Measurements from ENCODE around the gene DPYSL5. TPM values are rescaled to one million over a fixed set of nuclear protein-coding genes. Genes with fewer than 3 reads are reported as not detected.

Gene DPYSL5
- total RNA-seq, 6 experiments from 2014 or later = not detected

DNA sequence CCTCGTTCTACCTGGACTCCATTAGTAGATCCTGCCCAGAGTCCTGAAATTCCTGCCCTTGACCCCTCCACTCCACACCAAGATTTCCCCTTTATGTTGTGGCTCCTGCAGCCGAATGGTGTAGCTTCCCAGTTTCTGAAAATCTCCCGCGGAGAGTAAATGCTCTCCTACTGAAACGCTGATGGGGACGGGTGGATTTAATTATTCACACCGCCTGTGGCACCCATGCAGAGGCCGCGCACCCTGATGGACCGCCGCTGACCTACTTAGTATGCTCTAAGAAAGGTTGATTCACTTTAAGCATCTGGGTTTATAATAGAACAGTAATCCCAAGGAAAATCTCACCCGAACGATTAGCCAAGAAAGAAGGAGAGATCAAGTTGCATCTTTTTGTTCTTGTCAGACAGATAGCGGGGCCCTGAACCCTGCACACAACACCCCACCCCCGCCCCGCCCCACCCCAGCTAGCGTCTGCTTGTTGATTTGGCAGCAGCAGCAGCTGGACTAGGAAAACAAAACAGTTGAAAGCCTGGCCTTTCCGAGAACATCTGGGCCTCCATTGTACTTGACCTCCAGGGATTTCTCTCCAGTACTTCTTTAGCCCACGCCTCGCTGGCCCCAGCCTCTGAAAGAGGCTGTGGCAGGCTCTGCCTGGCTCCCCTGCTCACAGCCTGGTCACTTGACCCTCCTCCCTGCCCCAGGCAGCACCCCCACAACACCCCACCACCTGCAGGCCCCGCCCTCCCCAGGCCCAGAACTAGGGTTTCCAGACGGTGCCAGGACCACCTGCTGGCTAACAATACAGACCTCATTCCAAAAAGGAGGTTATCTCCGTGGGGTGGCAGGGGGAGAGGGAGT is 53.6 kb downstream of the DPYSL5 start:
- Histone ChIP-seq H3K4me3 (no peak overlapping the region), H3K36me3 (no peaks in the 10 kb centered on the region), H3K9me3 (no peaks in the 10 kb centered on the region), H3K27me3 (no peaks in the 10 kb centered on the region), H3K4me1 (no peaks in the 10 kb centered on the region), H3K27ac (no peak overlapping the region)
- TF ChIP-seq, protein P1, sequence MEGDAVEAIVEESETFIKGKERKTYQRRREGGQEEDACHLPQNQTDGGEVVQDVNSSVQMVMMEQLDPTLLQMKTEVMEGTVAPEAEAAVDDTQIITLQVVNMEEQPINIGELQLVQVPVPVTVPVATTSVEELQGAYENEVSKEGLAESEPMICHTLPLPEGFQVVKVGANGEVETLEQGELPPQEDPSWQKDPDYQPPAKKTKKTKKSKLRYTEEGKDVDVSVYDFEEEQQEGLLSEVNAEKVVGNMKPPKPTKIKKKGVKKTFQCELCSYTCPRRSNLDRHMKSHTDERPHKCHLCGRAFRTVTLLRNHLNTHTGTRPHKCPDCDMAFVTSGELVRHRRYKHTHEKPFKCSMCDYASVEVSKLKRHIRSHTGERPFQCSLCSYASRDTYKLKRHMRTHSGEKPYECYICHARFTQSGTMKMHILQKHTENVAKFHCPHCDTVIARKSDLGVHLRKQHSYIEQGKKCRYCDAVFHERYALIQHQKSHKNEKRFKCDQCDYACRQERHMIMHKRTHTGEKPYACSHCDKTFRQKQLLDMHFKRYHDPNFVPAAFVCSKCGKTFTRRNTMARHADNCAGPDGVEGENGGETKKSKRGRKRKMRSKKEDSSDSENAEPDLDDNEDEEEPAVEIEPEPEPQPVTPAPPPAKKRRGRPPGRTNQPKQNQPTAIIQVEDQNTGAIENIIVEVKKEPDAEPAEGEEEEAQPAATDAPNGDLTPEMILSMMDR (IDR thresholded peaks at IDR 0.05) = no peak
- TF ChIP-seq POLR2A (IDR thresholded peaks at IDR 0.05) = no peak
- intact Hi-C loops (cut with DNase I) = no loop called here
- 75% methylated on average over 19 of the region's 23 CpGs for WGBS (ENCODE audit: insufficient coverage, low coverage, low lambda C conversion rate, missing lambda C conversion rate)
- ATAC-seq = no peak
- no peak for DNase-seq

DNA sequence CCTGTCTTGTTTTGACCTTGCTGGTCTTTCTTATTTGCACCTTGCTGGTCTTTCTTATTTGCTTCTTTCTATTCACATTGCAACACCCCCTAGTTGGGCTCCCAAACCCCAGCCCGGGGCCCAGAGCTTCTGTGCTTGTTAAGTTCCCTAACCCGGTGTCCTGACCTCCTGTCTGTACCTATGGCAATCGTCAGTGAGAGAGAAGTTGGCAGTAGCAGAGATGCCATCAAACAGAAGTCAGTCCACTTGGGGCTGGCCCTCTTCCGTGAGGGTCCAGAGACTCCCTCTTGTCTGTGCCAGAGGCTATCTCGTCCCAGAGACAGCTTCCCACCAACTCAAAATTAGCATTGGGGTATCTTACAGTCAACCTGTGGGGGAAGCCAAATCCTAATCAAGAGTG is 55.7 kb downstream of the DPYSL5 start:
- H3K36me3 ChIP-seq = no peaks in the 10 kb centered on the region
- no peaks in the 10 kb centered on the region for H3K9me3 ChIP-seq
- H3K27me3 ChIP-seq = no peaks in the 10 kb centered on the region
- H3K27ac ChIP-seq = no peak overlapping the region
- no peak for DNase-seq
- ATAC-seq = no peak
- intact Hi-C loops (cut with DNase I) = no loop called here
- no peak overlapping the region for H3K4me3 ChIP-seq
- 79% methylated on average over 3 of the region's 5 CpGs for WGBS (ENCODE audit: insufficient coverage, low coverage, low lambda C conversion rate, missing lambda C conversion rate)
- no peaks in the 10 kb centered on the region for H3K4me1 ChIP-seq
- no peak for TF ChIP-seq POLR2A (IDR thresholded peaks at IDR 0.05)
- TF ChIP-seq, protein P1 (IDR thresholded peaks at IDR 0.05) = no peak

DNA sequence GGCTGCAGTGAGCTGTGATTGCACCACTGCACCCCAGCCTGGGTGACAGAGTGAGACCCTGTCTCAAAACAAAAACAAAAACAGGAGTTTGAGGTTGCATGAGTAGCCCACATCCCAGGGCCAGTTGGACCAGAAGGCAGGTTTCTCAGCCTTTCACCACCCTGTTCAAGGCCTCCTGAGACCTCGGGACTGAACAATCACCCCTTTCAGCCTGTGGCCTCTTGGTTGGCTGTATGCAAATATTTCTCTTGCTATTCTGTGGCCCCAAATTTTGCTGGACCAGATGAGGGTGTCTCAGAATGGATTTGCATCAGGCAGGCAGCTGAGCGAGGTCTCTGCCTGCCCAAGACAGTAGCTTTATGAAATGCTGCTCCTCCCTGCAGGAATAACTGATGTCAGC is 56.9 kb downstream of the DPYSL5 start:
- TF ChIP-seq, protein P1 (IDR thresholded peaks at IDR 0.05) = no peak
- no peak for TF ChIP-seq POLR2A (IDR thresholded peaks at IDR 0.05)
- intact Hi-C loops (cut with DNase I) = no loop called here
- WGBS (ENCODE audit: insufficient coverage, low coverage, low lambda C conversion rate, missing lambda C conversion rate) = 56% methylated on average over 2 of the region's 2 CpGs
- no peak overlapping the region for H3K27ac ChIP-seq
- no peaks in the 10 kb centered on the region for H3K9me3 ChIP-seq
- H3K36me3 ChIP-seq = no peaks in the 10 kb centered on the region
- H3K4me1 ChIP-seq = no peaks in the 10 kb centered on the region
- no peak for DNase-seq
- no peak for ATAC-seq
- H3K4me3 ChIP-seq = no peak overlapping the region
- H3K27me3 ChIP-seq = no peaks in the 10 kb centered on the region

DNA sequence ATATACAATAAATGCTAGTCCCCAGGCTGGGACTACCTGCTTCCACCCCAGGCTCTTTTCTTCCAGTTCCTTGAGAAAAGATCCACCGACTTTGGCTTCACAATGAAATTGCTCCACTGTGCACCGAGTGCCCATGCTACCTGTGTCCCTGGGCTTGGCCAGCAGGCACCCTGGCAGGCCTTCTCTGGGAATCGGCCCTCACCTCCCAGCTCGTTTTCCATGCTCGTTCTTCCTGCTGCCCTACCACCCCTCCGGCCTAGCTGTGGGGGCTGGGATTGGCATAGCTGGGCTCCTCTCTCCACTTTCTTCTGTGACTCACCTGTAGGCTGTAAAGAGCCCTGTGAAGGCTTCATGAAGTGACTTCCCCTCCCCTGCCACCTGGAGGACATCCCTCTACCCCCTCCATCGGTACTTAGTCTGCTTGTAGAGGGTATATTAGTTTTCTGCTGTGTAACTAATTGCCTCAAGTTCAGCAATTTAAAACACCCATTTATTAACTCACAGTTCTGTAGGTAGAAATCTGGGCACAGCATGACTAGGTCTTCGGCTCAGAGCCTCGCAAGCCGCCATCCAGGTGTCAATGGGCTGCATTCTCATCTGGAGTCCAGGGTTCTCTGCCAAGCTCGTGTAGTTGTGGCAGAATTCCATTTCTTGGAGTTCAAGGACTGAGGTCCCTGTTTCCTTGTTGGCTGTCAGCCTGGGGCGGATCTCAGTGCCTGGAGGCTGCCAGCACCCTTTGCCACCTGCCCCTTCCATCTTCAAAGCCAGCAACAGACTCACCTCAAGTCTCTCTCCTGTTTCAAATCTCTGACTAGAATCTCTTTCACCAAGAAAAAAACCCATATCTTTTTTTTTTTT is 57.6 kb downstream of the DPYSL5 start:
- ATAC-seq (no peak), DNase-seq (no peak)
- Histone ChIP-seq H3K9me3 (no peaks in the 10 kb centered on the region), H3K27me3 (no peaks in the 10 kb centered on the region), H3K36me3 (no peaks in the 10 kb centered on the region), H3K4me1 (no peaks in the 10 kb centered on the region), H3K4me3 (no peak overlapping the region), H3K27ac (no peak overlapping the region)
- WGBS (ENCODE audit: insufficient coverage, low coverage, low lambda C conversion rate, missing lambda C conversion rate) = 82% methylated on average over 9 of the region's 12 CpGs
- intact Hi-C loops (cut with DNase I) = no loop called here
- no peak for TF ChIP-seq POLR2A (IDR thresholded peaks at IDR 0.05)
- TF ChIP-seq, protein P1 (IDR thresholded peaks at IDR 0.05) = no peak

Data from right lobe of liver (tissue), 6 donors.